GM23338 (cell line): ENCODE measurements around the gene DKK1. TPM values are rescaled to one million over a fixed set of nuclear protein-coding genes. Genes with fewer than 3 reads are reported as not detected.

Experiments
- ATAC-seq: fragments of 200-7000 bp; cut with Tn5 transposase; 3 replicates; pipeline ENCODE4 v1.9.1; 2020
- DNase-seq: peaks from one replicate; pipeline ENCODE4 v3.0.0-alpha.2; 2015; ENCODE audit warnings: low spot score
- H2AFZ ChIP-seq: fragments of 200-600 bp; sonication (generic); 2 replicates; pipeline ENCODE4 v1.8.0; 2016; ENCODE audit warnings: antibody characterized with exemption, mild to moderate bottlenecking, moderate library complexity
- H3F3A ChIP-seq: fragments of 200-600 bp; sonication (generic); replicated peaks from 2 replicates; pipeline ENCODE4 v1.8.0; 2017; ENCODE audit warnings: antibody characterized with exemption, mixed run types, low read depth
- H3K27ac ChIP-seq: fragments of 200-600 bp; sonication (generic); 2 replicates; pipeline ENCODE4 v1.6.1; 2016; ENCODE audit warnings: low read depth
- H3K27me3 ChIP-seq: fragments of 200-600 bp; sonication (generic); 2 replicates; pipeline ENCODE4 v1.8.0; 2016; ENCODE audit warnings: mild to moderate bottlenecking, mixed run types, moderate library complexity; ENCODE audit not compliant: insufficient read depth
- H3K36me3 ChIP-seq: fragments of 200-600 bp; sonication (generic); 2 replicates; pipeline ENCODE4 v1.8.0; 2016; ENCODE audit warnings: mild to moderate bottlenecking; ENCODE audit not compliant: insufficient read depth
- H3K4me1 ChIP-seq: fragments of 200-600 bp; sonication (generic); 2 replicates; pipeline ENCODE4 v1.8.0; 2016; ENCODE audit warnings: mild to moderate bottlenecking, moderate library complexity; ENCODE audit not compliant: insufficient read depth
- H3K4me2 ChIP-seq: fragments of 200-600 bp; sonication (generic); 2 replicates; pipeline ENCODE4 v1.7.1; 2017; ENCODE audit warnings: mixed run types
- H3K4me3 ChIP-seq: fragments of 200-600 bp; sonication (generic); 2 replicates; pipeline ENCODE4 v1.6.1; 2016; ENCODE audit warnings: mixed run types
- H3K79me2 ChIP-seq: fragments of 200-600 bp; sonication (generic); replicated peaks from 2 replicates; pipeline ENCODE4 v1.8.0; 2017; ENCODE audit warnings: mild to moderate bottlenecking; ENCODE audit not compliant: insufficient read depth
- H3K9me2 ChIP-seq: fragments of 200-600 bp; sonication (generic); 2 replicates; pipeline ENCODE4 v1.8.0; 2017; ENCODE audit not compliant: insufficient read depth
- H4K20me1 ChIP-seq: fragments of 200-600 bp; sonication (generic); replicated peaks from 2 replicates; pipeline ENCODE4 v1.8.0; 2017; ENCODE audit warnings: mild to moderate bottlenecking; ENCODE audit not compliant: insufficient read depth
- H3K27ac Mint-ChIP-seq: 2 replicates; pipeline ENCODE4 v1.8.0; 2020; ENCODE audit warnings: inconsistent platforms, mild to moderate bottlenecking, moderate library complexity, mixed read lengths
- H3K27me3 Mint-ChIP-seq: 3 replicates; pipeline ENCODE4 v1.8.0; 2022; ENCODE audit warnings: low read depth, mild to moderate bottlenecking, moderate library complexity, mixed read lengths, inconsistent platforms; ENCODE audit not compliant: insufficient read depth, poor library complexity
- H3K36me3 Mint-ChIP-seq: 3 replicates; pipeline ENCODE4 v1.8.0; 2021; ENCODE audit warnings: low read depth, mild to moderate bottlenecking, inconsistent platforms, moderate library complexity, mixed read lengths
- H3K4me1 Mint-ChIP-seq: 3 replicates; pipeline ENCODE4 v1.8.0; 2020; ENCODE audit warnings: mild to moderate bottlenecking, inconsistent platforms, mixed read lengths
- H3K4me3 Mint-ChIP-seq: 3 replicates; pipeline ENCODE4 v1.8.0; 2021; ENCODE audit warnings: moderate library complexity, mild to moderate bottlenecking, inconsistent platforms, mixed read lengths
- H3K9me3 Mint-ChIP-seq: 3 replicates; pipeline ENCODE4 v1.8.0; 2020; ENCODE audit warnings: moderate library complexity, mild to moderate bottlenecking, inconsistent platforms, mixed read lengths
- CREB1 ChIP-seq: fragments of 250-450 bp; sonication (Bioruptor Pico); IDR thresholded peaks from 2 replicates; pipeline ENCODE4 v1.5.0; 2020; ENCODE audit warnings: low read depth, mild to moderate bottlenecking, moderate library complexity
- CTCF ChIP-seq, 2 experiments: fragments of 200-600 bp in 1 of 2; sonication (generic) in 1 of 2; conservative IDR thresholded peaks; 2 replicates each; pipeline versions ENCODE4 v1.5.1 to v1.6.1; 2016 to 2017; ENCODE audit warnings: antibody characterized with exemption in 2 of 2, low read depth in 2 of 2, mild to moderate bottlenecking in 2 of 2, moderate library complexity in 1 of 2
- EZH2 ChIP-seq: fragments of 200-600 bp; sonication (generic); IDR thresholded peaks from one replicate; pipeline ENCODE4 v1.8.0; 2017; ENCODE audit warnings: antibody characterized with exemption, mild to moderate bottlenecking, low read depth; ENCODE audit not compliant: unreplicated experiment
- POLR2AphosphoS5 ChIP-seq: IDR thresholded peaks from 2 replicates; pipeline ENCODE4 v1.6.1; 2016; ENCODE audit warnings: antibody characterized with exemption, low read depth
- ZNF114 ChIP-seq: fragments of 250-450 bp; sonication (Bioruptor Pico); IDR thresholded peaks from 2 replicates; pipeline ENCODE4 v1.5.0; 2020; ENCODE audit warnings: mild to moderate bottlenecking, moderate library complexity
- ZNF462 ChIP-seq: fragments of 250-450 bp; sonication (Bioruptor Pico); IDR thresholded peaks from 2 replicates; pipeline ENCODE4 v1.5.0; 2020; ENCODE audit warnings: mild to moderate bottlenecking, moderate library complexity
- polyA plus RNA-seq: library from polyadenylated mRNA; unstranded; fragments of >200 nt; fragmentation: Nextera tagmentation; extraction: Ambion mirVana; gene quantifications from 2 replicates; pipeline ENCODE4 v1.2.1, GENCODE V29; 2016
- total RNA-seq: library from RNA; depleted of rRNA; stranded (reverse); fragments of >200 nt; shearing (Covaris generic); gene quantifications from 2 replicates; pipeline ENCODE4 v1.2.3, GENCODE V29; 2014

DKK1 gene
- total and polyA plus RNA-seq, 2 experiments from 2014 or later = 0.45 TPM; not detected in 1

GRCh38 chr10:52343439-52343838 lies 29.4 kb downstream of the DKK1 start:
- Histone ChIP-seq H3K79me2 (no peaks in the 10 kb centered on the region), H3K27ac (no peak overlapping the region), H3K4me3 (no peak overlapping the region), H3K4me2 (no peak overlapping the region), H2AFZ (0 out of 2 replicates have a peak overlapping the region, but pooled peaks have one; percentile 4), H3K4me1 (no peaks in the 10 kb centered on the region), H3F3A (no peaks in the 10 kb centered on the region), H4K20me1 (no peaks in the 10 kb centered on the region), H3K27me3 (no peaks in the 10 kb centered on the region), H3K9me2 (no peaks in the 10 kb centered on the region), H3K36me3 (no peaks in the 10 kb centered on the region)
- no peak for TF ChIP-seq POLR2AphosphoS5
- Mint-ChIP-seq H3K27me3 (peaks cover 3% of the 10 kb centered on the region), H3K36me3 (no peaks in the 10 kb centered on the region), H3K4me3 (no peak overlapping the region), H3K4me1 (no peaks in the 10 kb centered on the region), H3K9me3 (peaks cover 6% of the 10 kb centered on the region; the same call in 1 of the 3 replicates), H3K27ac (peak overlapping the region; percentile 72; the same call in 1 of the 2 replicates)
- DNase-seq (no peak), ATAC-seq (no peak)

- H3F3A ChIP-seq = no peaks in the 10 kb centered on the region
- TF ChIP-seq CTCF (conservative IDR thresholded peaks at IDR 0.05; ENCODE audit: low read depth in 2 of 2) (0 out of 4 replicates have a peak, but pooled peaks of 1 of the 2 experiments have one; percentile 5), EZH2 (no peak)
- no peaks in the 10 kb centered on the region for H3K4me1 ChIP-seq
- no peaks in the 10 kb centered on the region for H3K36me3 ChIP-seq
- no peaks in the 10 kb centered on the region for H3K27me3 ChIP-seq
- Mint-ChIP-seq H3K36me3 (no peaks in the 10 kb centered on the region), H3K4me1 (no peaks in the 10 kb centered on the region), H3K9me3 (peaks cover 6% of the 10 kb centered on the region; the same call in 1 of the 3 replicates), H3K27me3 (peaks cover 3% of the 10 kb centered on the region), H3K4me3 (no peak overlapping the region), H3K27ac (no peak overlapping the region)
- H3K9me2 ChIP-seq = no peaks in the 10 kb centered on the region
- no peak overlapping the region for H2AFZ ChIP-seq
- no peak overlapping the region for H3K4me2 ChIP-seq
- no peaks in the 10 kb centered on the region for H4K20me1 ChIP-seq
- H3K27ac ChIP-seq = no peak overlapping the region
- no peaks in the 10 kb centered on the region for H3K79me2 ChIP-seq
- ATAC-seq (no peak), DNase-seq (no peak)
- H3K4me3 ChIP-seq = no peak overlapping the region
Measured at GRCh38 chr10:52346394-52347326, 32.6 kb downstream of the DKK1 start.

GRCh38 chr10:52347327-52347667 lies 33.2 kb downstream of the DKK1 start:
- no peaks in the 10 kb centered on the region for H3K27me3 ChIP-seq
- no peak for DNase-seq
- no peak overlapping the region for H3K4me3 ChIP-seq
- H2AFZ ChIP-seq = no peak overlapping the region
- Mint-ChIP-seq H3K27me3 (peaks cover 3% of the 10 kb centered on the region), H3K4me1 (no peaks in the 10 kb centered on the region), H3K9me3 (peaks cover 6% of the 10 kb centered on the region; the same call in 1 of the 3 replicates), H3K4me3 (no peak overlapping the region), H3K27ac (no peak overlapping the region), H3K36me3 (no peaks in the 10 kb centered on the region)
- no peaks in the 10 kb centered on the region for H4K20me1 ChIP-seq
- TF ChIP-seq CREB1 (CRISPR knock-in tag) (no peak), ZNF462 (no peak), ZNF114 (no peak)
- H3K4me1 ChIP-seq = no peaks in the 10 kb centered on the region
- no peaks in the 10 kb centered on the region for H3K36me3 ChIP-seq
- no peak overlapping the region for H3K27ac ChIP-seq
- no peaks in the 10 kb centered on the region for H3F3A ChIP-seq
- H3K79me2 ChIP-seq = no peaks in the 10 kb centered on the region
- no peak for ATAC-seq
- H3K4me2 ChIP-seq = no peak overlapping the region
- no peaks in the 10 kb centered on the region for H3K9me2 ChIP-seq
